Trophoblast cell (in vitro differentiated cells and primary cell): ENCODE results near the gene LMBR1L.

Experiments used
- DNase-seq, 2 donors: peaks; one replicate each; pipeline ENCODE4 v3.0.0-alpha.2; 2016
- H2AFZ ChIP-seq: 2 replicates; pipeline ENCODE4 v1.6.1; 2013; ENCODE audit warnings: low read length, moderate library complexity, mild to moderate bottlenecking; ENCODE audit not compliant: insufficient read depth, poor library complexity
- H2AK5ac ChIP-seq: 2 replicates; pipeline ENCODE4 v1.6.1; 2013; ENCODE audit warnings: mild to moderate bottlenecking, low read length
- H2BK120ac ChIP-seq: 2 replicates; pipeline ENCODE4 v1.6.1; 2013; ENCODE audit warnings: low read length, mild to moderate bottlenecking, moderate library complexity; ENCODE audit not compliant: insufficient read depth, poor library complexity
- H2BK12ac ChIP-seq: 2 replicates; pipeline ENCODE4 v1.6.1; 2013; ENCODE audit warnings: mild to moderate bottlenecking, low read length, moderate library complexity
- H2BK5ac ChIP-seq: 2 replicates; pipeline ENCODE4 v1.6.1; 2013; ENCODE audit warnings: low read length, low read depth, moderate library complexity, mild to moderate bottlenecking; ENCODE audit not compliant: poor library complexity
- H3K14ac ChIP-seq: 2 replicates; pipeline ENCODE4 v1.6.1; 2013; ENCODE audit warnings: mild to moderate bottlenecking, low read length
- H3K18ac ChIP-seq: 2 replicates; pipeline ENCODE4 v1.6.1; 2013; ENCODE audit warnings: mild to moderate bottlenecking, low read length
- H3K23ac ChIP-seq: 2 replicates; pipeline ENCODE4 v1.6.1; 2013; ENCODE audit warnings: low read length
- H3K27ac ChIP-seq: 2 replicates; pipeline ENCODE4 v1.5.1; 2013; ENCODE audit warnings: low read depth, mild to moderate bottlenecking, inconsistent platforms, low read length, moderate library complexity
- H3K27me3 ChIP-seq: 2 replicates; pipeline ENCODE4 v1.6.1; 2013; ENCODE audit warnings: inconsistent platforms, mild to moderate bottlenecking, low read length, moderate library complexity; ENCODE audit not compliant: insufficient read depth
- H3K36me3 ChIP-seq, 2 experiments: 1 replicate in 1 of 2; 2 replicates in 1 of 2; pipeline ENCODE4 v1.6.1; 2013; ENCODE audit warnings: low read length in 2 of 2, mild to moderate bottlenecking in 2 of 2, moderate library complexity in 1 of 2; ENCODE audit not compliant: insufficient read depth in 2 of 2, control insufficient read depth in 1 of 2
- H3K4ac ChIP-seq: 2 replicates; pipeline ENCODE4 v1.6.1; 2013; ENCODE audit warnings: low read depth, mild to moderate bottlenecking, low read length, moderate library complexity
- H3K4me1 ChIP-seq, 2 experiments: 1 replicate in 1 of 2; 2 replicates in 1 of 2; pipeline ENCODE4 v1.6.1; 2013; ENCODE audit warnings: low read length in 2 of 2, mild to moderate bottlenecking in 2 of 2, moderate library complexity in 1 of 2; ENCODE audit not compliant: insufficient read depth in 2 of 2, control insufficient read depth in 1 of 2
- H3K4me2 ChIP-seq: 2 replicates; pipeline ENCODE4 v1.6.1; 2013; ENCODE audit warnings: inconsistent platforms, mild to moderate bottlenecking, low read length, moderate library complexity
- H3K4me3 ChIP-seq: 2 replicates; pipeline ENCODE4 v1.5.1; 2013; ENCODE audit warnings: mild to moderate bottlenecking, low read depth, low read length, inconsistent platforms
- H3K79me1 ChIP-seq: one replicate; pipeline ENCODE4 v1.6.1; 2013; ENCODE audit warnings: low read length
- H3K79me2 ChIP-seq: 2 replicates; pipeline ENCODE4 v1.6.1; 2013; ENCODE audit warnings: low read length, mild to moderate bottlenecking; ENCODE audit not compliant: control insufficient read depth, insufficient read depth, poor library complexity
- H3K9ac ChIP-seq: 2 replicates; pipeline ENCODE4 v1.6.1; 2013; ENCODE audit warnings: mild to moderate bottlenecking, low read length
- H3K9me3 ChIP-seq: 2 replicates; pipeline ENCODE4 v1.6.1; 2013; ENCODE audit warnings: low read depth, mild to moderate bottlenecking, control low read depth, inconsistent platforms, low read length; ENCODE audit not compliant: insufficient read depth
- H4K12ac ChIP-seq: 2 replicates; pipeline ENCODE4 v1.6.1; 2013; ENCODE audit warnings: low read depth, mild to moderate bottlenecking, low read length, moderate library complexity
- H4K8ac ChIP-seq: 2 replicates; pipeline ENCODE4 v1.6.1; 2013; ENCODE audit warnings: low read depth, mild to moderate bottlenecking, low read length, moderate library complexity
- H4K91ac ChIP-seq: one replicate; pipeline ENCODE4 v1.6.1; 2013; ENCODE audit warnings: low read depth, mild to moderate bottlenecking, low read length, moderate library complexity
- WGBS: extraction: QIAGEN DNeasy Blood & Tissue Kit; methylation state at CpG from one replicate; pipeline ENCODE4 v1.1.7; 2013; ENCODE audit warnings: missing lambda C conversion rate; ENCODE audit not compliant: insufficient read length, insufficient coverage; ENCODE audit errors: extremely low coverage; 5-methylcytosine and 5-hydroxymethylcytosine counted together

LMBR1L gene

GRCh38 chr12:49146406-49146805 lies 35.8 kb upstream of the LMBR1L start:
- Histone ChIP-seq H2BK5ac (no peak overlapping the region), H2AFZ (no peak overlapping the region), H2BK12ac (no peak overlapping the region), H3K27ac (no peak overlapping the region), H3K4ac (no peak overlapping the region), H3K9ac (no peak overlapping the region), H4K91ac (no peak overlapping the region), H3K14ac (no peak overlapping the region), H3K36me3 (no peaks in the 10 kb centered on the region), H4K12ac (no peak overlapping the region), H4K8ac (no peak overlapping the region), H3K4me3 (no peak overlapping the region), H3K9me3 (no peaks in the 10 kb centered on the region), H3K4me1 (no peaks in the 10 kb centered on the region), H3K27me3 (no peaks in the 10 kb centered on the region), H3K4me2 (no peak overlapping the region), H3K79me1 (no peaks in the 10 kb centered on the region), H2AK5ac (no peak overlapping the region), H3K23ac (no peak overlapping the region), H3K79me2 (no peaks in the 10 kb centered on the region), H3K18ac (no peak overlapping the region), H2BK120ac (no peak overlapping the region)
- WGBS: no CpG with 5 or more reads among the region's 1 CpG
- no peak for DNase-seq

- no peaks in the 10 kb centered on the region for H3K4me1 ChIP-seq
- WGBS: no CpG with 5 or more reads among the region's 2 CpGs
- no peaks in the 10 kb centered on the region for H3K79me2 ChIP-seq
- H3K4me3 ChIP-seq: no peak overlapping the region
- no peaks in the 10 kb centered on the region for H3K79me1 ChIP-seq
- H3K4ac ChIP-seq: no peak overlapping the region
- no peak overlapping the region for H2AK5ac ChIP-seq
- H2AFZ ChIP-seq: no peak overlapping the region
- no peak overlapping the region for H3K18ac ChIP-seq
- no peak overlapping the region for H2BK12ac ChIP-seq
- no peak overlapping the region for H3K27ac ChIP-seq
- no peak overlapping the region for H3K4me2 ChIP-seq
- H4K12ac ChIP-seq: no peak overlapping the region
- no peak for DNase-seq
- no peak overlapping the region for H3K23ac ChIP-seq
- no peak overlapping the region for H4K91ac ChIP-seq
- H2BK5ac ChIP-seq: no peak overlapping the region
- H3K27me3 ChIP-seq: no peaks in the 10 kb centered on the region
- no peak overlapping the region for H2BK120ac ChIP-seq
- H4K8ac ChIP-seq: no peak overlapping the region
- no peak overlapping the region for H3K14ac ChIP-seq
- H3K36me3 ChIP-seq: no peaks in the 10 kb centered on the region
- no peaks in the 10 kb centered on the region for H3K9me3 ChIP-seq
- H3K9ac ChIP-seq: no peak overlapping the region
Measured at GRCh38 chr12:49144384-49144783, 33.7 kb upstream of the LMBR1L start.

DNA sequence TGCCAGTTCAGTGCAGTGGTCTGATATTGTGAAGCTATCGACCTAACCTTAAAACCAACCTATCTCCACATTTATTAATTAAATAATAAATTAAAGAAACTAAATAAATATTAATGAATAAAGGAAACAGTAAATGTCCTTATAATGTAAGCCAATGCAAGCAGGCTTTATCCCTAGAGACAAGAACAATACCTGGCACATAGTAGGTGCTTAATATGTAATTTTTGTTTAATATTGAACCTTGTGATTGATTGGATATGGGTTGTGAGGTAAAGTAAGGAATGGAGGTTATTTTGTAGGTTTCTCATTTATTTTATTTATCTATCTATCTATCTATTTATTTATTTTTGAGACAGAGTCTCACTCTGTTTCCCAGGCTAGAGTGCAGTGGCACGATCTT lies 28.4 kb upstream of the LMBR1L start:
- Histone ChIP-seq H3K9me3 (no peaks in the 10 kb centered on the region), H3K36me3 (no peaks in the 10 kb centered on the region), H3K27ac (no peak overlapping the region), H4K12ac (no peak overlapping the region), H3K4me3 (no peak overlapping the region), H3K23ac (no peak overlapping the region), H2BK12ac (no peak overlapping the region), H4K8ac (no peak overlapping the region), H3K9ac (no peak overlapping the region), H2AK5ac (no peak overlapping the region), H2BK5ac (no peak overlapping the region), H2AFZ (no peak overlapping the region), H4K91ac (no peak overlapping the region), H3K14ac (no peak overlapping the region), H3K18ac (no peak overlapping the region), H3K4me2 (no peak overlapping the region), H3K27me3 (no peaks in the 10 kb centered on the region), H3K4ac (no peak overlapping the region), H3K79me1 (no peaks in the 10 kb centered on the region), H3K4me1 (no peaks in the 10 kb centered on the region), H2BK120ac (no peak overlapping the region), H3K79me2 (no peaks in the 10 kb centered on the region)
- WGBS: no CpG with 5 or more reads among the region's 2 CpGs
- DNase-seq: no peak

DNA sequence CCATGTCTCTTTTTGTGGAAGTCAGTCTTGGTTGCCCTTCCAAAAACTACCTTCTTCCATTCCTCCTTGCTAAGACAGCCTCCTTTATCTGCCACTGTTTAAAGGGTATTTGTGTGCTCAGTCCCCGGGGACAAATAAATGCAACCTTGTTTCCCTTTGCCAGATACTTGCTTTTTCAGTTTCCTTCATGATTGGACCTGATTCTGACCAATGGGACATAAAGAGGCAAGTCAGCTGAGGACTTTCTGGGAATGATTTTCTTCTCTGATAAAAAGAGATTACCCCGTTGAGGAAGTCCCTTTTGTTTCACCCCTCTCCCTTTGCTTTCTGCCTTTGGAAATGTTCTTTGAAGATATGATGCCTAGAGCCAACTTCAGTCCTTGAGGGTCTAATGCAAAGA lies 27.9 kb upstream of the LMBR1L start:
- Histone ChIP-seq H3K79me1 (no peaks in the 10 kb centered on the region), H2BK5ac (no peak overlapping the region), H4K91ac (no peak overlapping the region), H3K9me3 (no peaks in the 10 kb centered on the region), H3K23ac (no peak overlapping the region), H2AK5ac (no peak overlapping the region), H3K79me2 (no peaks in the 10 kb centered on the region), H3K4me1 (no peaks in the 10 kb centered on the region), H2BK120ac (no peak overlapping the region), H3K4ac (no peak overlapping the region), H3K27ac (no peak overlapping the region), H3K27me3 (no peaks in the 10 kb centered on the region), H4K12ac (no peak overlapping the region), H4K8ac (no peak overlapping the region), H3K14ac (no peak overlapping the region), H2AFZ (no peak overlapping the region), H3K4me2 (no peak overlapping the region), H3K4me3 (no peak overlapping the region), H3K9ac (no peak overlapping the region), H2BK12ac (no peak overlapping the region), H3K36me3 (no peaks in the 10 kb centered on the region), H3K18ac (no peak overlapping the region)
- no peak for DNase-seq
- no CpG with 5 or more reads among the region's 2 CpGs for WGBS
